ENCODE data around the gene IL17A.

IL17A gene

GRCh38 chr6:52144196-52145076 is 41.7 kb upstream of the IL17A start:
- no peak overlapping the region for H3K4me3 ChIP-seq
- no peak for DNase-seq (ENCODE audit: low spot score)
- no peak overlapping the region for H3K27ac ChIP-seq
- no peak for TF ChIP-seq CTCF (IDR thresholded peaks at IDR 0.05)

GRCh38 chr6:52146851-52147445 is 39.2 kb upstream of the IL17A start:
- no peak overlapping the region for H3K4me3 ChIP-seq
- H3K27ac ChIP-seq, result no peak overlapping the region
- DNase-seq (ENCODE audit: low spot score), result no peak
- TF ChIP-seq CTCF (IDR thresholded peaks at IDR 0.05), result no peak

- H3K27ac ChIP-seq, result no peak overlapping the region
- no peak overlapping the region for H3K4me3 ChIP-seq
- DNase-seq (ENCODE audit: low spot score), result no peak
- no peak for TF ChIP-seq CTCF (IDR thresholded peaks at IDR 0.05)
These were observed 37.1 kb upstream of the IL17A start for GRCh38 chr6:52149076-52149475.

- TF ChIP-seq CTCF (IDR thresholded peaks at IDR 0.05), result no peak
- Histone ChIP-seq H3K27ac (no peak overlapping the region), H3K4me3 (no peak overlapping the region)
- no peak for DNase-seq (ENCODE audit: low spot score)
These were observed 36.2 kb upstream of the IL17A start for GRCh38 chr6:52149949-52150348.

GRCh38 chr6:52152070-52152423 is 34.1 kb upstream of the IL17A start:
- no peak for DNase-seq (ENCODE audit: low spot score)
- H3K4me3 ChIP-seq, result no peak overlapping the region
- H3K27ac ChIP-seq, result no peak overlapping the region
- TF ChIP-seq CTCF (IDR thresholded peaks at IDR 0.05), result no peak

- TF ChIP-seq CTCF (IDR thresholded peaks at IDR 0.05), result no peak
- no peak overlapping the region for H3K4me3 ChIP-seq
- no peak for DNase-seq (ENCODE audit: low spot score)
- H3K27ac ChIP-seq, result no peak overlapping the region
These were observed 33.4 kb upstream of the IL17A start for GRCh38 chr6:52152711-52153160.

GRCh38 chr6:52154381-52154780 is 31.8 kb upstream of the IL17A start:
- TF ChIP-seq CTCF (IDR thresholded peaks at IDR 0.05), result no peak
- H3K27ac ChIP-seq, result no peak overlapping the region
- no peak overlapping the region for H3K4me3 ChIP-seq
- no peak for DNase-seq (ENCODE audit: low spot score)
